HG03280 (cell line): ENCODE measurements around the gene OR6M1.

Experiments used
- ATAC-seq: cut with Tn5 transposase; IDR thresholded peaks from one replicate; pipeline ENCODE4 v1.9.1; 2021; ENCODE audit warnings: mild to moderate bottlenecking, moderate library complexity; ENCODE audit not compliant: unreplicated experiment

The OR6M1 gene

GRCh38 chr11:123775715-123776549 lies 30.2 kb downstream of the OR6M1 start:
- no peak for ATAC-seq

DNA sequence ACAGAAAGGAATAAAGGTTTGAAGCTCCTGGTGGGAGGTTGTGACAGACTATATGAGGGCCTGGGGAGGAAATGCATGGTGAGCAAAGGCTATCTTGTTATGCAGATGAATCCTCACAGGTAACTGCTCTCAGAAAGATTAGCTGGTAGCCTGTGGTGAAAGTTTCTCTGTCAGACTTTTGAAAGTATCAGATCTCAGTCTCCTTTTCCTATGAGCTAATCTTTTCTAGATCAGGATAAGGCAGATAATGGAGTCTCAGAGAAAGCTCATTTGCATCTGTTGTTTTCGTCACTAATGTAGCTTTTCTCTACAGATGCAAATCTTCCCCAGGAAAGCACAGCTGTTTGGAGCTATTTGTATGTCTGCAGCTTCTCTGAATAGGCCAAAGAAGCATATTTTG lies 30.9 kb downstream of the OR6M1 start:
- ATAC-seq = no peak

DNA sequence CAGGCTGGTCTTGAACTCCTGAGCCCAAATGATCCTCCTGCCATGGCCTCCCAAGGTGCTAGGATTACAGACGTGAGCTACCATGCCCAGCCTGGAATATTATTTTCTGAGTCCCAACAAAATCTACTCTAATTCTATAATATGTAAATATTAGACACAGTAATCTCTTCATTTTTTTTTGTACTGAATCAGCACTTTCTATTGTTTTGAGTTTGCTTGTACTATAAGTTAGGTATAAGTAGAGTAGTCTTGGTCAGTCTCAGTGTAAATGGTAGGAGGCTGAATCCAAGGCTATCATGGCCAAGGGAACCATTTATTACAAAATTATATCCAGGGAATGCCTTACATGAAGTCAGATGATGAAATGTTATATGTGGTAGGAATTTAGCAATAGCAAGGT lies 32.2 kb downstream of the OR6M1 start:
- ATAC-seq = no peak

- ATAC-seq = no peak
Observed at GRCh38 chr11:123773026-123773425, 33.1 kb downstream of the OR6M1 start.

- ATAC-seq = no peak
Observed at GRCh38 chr11:123771664-123772063, 34.5 kb downstream of the OR6M1 start.

DNA sequence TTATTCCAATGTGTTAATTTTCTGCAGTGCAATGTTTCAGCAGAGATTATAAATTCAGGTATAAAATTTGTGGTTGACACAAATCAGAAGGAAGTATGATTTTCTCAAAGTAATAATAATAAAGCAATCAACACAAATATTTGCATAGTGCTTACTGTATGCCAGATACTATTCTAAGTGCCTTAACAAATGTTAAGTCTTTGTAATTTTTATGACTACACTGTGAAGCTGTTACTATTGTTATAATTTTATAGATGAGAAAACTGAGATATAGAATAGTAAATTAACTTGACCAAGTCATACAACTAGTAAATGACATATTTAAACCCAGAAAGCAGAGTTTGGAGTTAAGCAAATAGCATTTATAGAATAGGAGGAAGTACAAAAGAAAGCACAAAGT lies 35.4 kb downstream of the OR6M1 start:
- ATAC-seq = no peak

- ATAC-seq = no peak
Observed at GRCh38 chr11:123765601-123766000, 40.5 kb downstream of the OR6M1 start.

DNA sequence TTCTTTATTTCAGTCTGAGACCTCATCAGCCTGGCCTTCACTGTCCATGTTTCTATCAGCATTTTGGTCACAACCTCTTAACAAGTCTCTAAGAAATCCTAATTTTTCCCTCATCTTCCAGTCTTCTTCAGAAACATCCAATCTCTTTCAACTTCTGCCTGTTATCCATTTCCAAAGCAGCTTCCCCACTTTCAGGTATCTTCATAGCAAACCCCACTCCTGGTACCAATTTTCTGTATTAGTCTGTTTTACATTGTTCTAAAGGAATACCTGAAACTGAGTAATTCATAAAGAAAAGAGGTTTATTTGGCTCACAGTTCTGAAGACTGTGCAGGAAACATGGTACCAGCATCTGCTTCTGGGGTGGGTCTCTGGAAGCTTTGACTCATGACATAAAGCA lies 43.7 kb downstream of the OR6M1 start:
- ATAC-seq = no peak

GRCh38 chr11:123760894-123761293 lies 45.3 kb downstream of the OR6M1 start:
- ATAC-seq = peak; percentile 67

DNA sequence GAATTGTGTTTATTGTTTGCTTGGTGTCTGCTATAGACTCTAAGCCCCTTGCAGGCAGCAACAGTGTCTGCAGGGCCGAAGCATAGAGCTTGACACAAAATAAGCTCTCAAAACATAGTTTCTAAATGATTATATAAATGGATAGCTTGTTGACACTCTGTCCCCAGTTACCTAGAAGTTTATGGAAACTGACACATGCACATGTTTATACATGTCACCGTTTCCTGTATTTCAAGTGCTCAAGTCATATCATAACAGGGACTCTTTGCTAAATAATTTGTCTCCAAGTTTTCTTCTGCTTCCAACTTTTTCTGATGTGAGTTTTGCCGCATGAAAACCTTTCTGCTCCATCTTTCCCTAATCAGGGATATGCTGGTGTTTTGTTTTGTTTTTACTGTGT lies 48.2 kb downstream of the OR6M1 start:
- no peak for ATAC-seq

DNA sequence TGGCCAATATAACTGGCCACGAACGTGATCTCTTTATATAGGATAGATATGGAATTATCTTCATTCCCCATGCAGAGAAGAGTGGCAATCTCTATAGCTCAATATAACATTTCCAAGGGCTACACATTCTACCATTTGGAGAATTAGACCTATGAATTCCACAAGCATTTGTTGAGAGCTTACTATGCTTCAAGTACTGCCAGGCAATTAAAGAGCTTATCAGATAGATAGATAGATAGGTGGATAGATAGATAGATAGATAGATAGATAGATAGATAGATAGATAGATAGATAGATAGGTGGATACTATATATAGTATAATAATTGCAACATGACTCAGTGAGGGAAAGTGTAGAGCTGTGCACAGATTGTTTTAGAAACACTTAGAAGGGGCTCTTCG lies 50.3 kb downstream of the OR6M1 start:
- ATAC-seq = no peak
